HG03439 (cell line): Measurements from ENCODE around the gene RFWD3.
"Not testable (repeated sequence)": the region's sequence is repeated elsewhere in the genome, so short reads cannot be mapped to it uniquely, and the experiment has no call there.

Experiments used
- ATAC-seq: cut with Tn5 transposase; IDR thresholded peaks from one replicate; pipeline ENCODE4 v1.9.1; 2021; ENCODE audit warnings: mild to moderate bottlenecking, moderate library complexity; ENCODE audit not compliant: unreplicated experiment

Gene RFWD3

DNA sequence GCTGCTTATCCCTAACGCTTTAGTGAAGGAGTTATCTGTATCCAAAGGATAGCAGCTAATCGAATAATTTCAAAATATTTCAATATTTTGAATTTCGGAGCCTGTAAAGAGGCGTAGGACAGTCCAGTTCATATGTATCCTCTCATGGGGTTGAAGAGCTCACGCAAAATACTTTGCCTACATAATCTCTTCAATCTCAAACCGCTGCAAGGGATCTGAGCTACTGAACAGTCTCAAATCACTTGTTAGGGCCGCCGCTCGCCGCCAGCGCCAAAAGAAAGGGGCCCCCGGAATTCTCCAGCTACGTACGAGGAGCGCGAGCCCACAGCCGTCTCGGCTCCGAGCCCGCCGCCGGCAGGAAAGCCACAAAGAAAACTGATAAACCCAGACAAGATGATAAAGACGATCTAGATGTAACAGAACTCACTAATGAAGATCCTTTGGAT is 601 bp upstream of the RFWD3 start:
- no peak for ATAC-seq

DNA sequence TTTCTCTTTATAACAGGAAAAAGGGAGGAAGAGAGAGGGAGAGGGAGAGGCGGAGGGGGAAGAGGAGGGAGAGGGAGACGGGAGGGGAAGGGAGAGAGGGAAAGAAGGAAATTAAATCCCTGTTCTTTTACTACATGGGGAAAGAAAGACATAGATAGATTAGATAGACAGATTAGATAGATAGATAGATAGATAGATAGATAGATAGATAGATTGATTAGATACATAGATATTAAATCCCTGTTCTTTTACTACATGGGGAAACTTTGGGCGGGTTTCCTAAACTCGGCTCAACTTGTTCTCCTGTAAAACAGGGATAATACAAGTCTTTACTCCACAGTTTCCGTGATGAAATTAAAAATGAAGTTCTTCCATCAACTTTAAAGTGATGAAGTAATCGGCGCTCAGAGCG is 661 bp downstream of the RFWD3 start:
- no peak for ATAC-seq

- no peak for ATAC-seq
These were observed 5.6 kb downstream of the RFWD3 start for GRCh38 chr16:74661064-74661463.

DNA sequence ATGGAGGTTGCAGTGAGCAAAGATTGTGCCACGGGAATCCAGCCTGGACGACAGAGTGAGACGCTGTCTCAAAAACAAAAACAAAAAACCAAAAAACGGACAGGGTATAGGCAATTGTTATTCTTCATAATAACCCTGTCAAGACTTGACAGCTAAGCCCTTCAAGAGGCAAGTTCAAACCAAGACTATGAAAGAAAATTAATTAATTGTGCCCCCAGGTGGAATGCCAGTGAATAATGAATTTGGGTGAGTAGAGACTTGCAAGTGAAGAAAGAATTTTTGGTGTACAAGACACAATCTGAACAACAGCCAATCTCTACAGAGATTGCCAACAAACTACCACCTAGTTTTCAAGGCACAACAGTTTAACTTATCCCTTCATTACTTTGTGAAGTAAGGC is 6.3 kb downstream of the RFWD3 start:
- ATAC-seq = no peak

DNA sequence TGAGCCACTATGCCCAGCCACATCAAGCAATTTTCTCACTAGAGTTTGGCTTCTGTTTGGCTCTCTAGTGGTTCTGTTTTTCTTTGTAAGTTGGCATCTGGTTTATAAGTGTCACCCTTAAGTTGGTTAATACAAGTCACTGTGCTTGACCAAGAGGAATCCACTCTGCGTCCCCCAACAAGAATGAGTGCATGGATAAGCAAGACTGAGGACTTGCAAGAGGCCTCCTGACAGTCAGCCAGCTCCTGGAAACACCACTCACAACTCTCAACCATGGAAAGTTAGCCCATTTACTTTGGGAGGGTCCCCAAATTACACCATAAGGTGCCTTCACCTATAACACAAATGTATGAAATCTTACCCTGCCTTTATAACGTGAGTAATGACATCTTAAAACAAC is 7.6 kb downstream of the RFWD3 start:
- ATAC-seq = no peak

DNA sequence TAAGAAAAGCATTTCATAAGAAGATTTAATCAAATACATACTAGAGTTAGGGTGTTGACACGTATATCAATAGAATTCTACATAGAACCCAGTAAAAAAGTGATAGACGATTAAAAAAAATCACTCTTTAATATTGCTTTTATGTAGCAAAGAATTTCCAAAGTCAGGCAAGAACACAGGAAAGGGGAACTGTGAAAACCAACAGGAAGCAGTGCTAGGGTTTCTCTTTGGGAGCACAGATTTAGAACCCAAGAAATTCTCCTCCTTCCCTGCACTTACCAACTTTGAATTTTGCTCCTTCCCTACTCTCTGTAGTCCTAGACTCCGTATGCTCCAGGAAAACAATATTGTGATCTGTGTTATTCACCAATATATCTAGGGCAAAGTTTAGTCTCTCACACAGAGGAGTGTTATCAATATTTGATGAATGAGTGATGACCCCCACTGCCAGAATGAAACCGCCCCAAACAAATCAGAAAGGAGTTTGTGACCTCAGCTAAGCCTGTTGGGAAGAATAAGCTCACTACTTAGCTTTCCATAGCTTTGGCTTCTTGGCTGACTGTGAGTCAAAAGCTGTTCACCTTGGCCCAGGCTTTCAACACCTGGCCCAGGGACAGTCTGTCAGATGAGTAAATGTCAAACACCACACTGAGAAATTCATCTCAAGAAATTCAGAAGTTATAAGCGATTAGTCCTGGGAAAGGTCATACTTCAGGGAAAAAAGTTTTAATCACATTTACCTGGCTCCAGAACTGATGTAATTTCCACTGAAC is 8.6 kb downstream of the RFWD3 start:
- no peak for ATAC-seq

DNA sequence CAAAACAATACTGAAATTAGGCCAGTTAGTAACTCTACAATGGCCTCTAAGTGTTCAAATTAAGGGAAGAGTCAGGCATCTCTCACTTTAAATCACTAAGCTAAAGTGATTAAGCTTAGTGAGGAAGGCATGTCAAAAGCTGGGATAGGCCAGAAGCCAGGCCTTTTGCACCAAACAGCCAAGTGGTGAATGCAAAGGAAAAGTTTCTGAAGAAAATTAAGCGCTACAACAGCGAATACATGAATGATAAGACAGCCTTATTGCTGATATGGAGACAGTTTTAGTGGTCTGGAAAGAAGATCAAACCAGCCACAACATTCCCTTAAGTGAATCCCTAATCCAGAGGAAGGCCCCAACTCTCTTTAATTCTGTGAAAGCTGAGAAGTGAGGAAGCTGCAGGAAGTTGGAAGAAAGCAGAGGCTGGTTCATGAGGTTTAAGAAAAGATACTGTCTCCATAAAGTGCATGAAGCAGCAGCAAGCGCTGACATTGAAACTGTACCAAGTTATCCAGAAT is 12.1 kb downstream of the RFWD3 start:
- ATAC-seq = no peak

DNA sequence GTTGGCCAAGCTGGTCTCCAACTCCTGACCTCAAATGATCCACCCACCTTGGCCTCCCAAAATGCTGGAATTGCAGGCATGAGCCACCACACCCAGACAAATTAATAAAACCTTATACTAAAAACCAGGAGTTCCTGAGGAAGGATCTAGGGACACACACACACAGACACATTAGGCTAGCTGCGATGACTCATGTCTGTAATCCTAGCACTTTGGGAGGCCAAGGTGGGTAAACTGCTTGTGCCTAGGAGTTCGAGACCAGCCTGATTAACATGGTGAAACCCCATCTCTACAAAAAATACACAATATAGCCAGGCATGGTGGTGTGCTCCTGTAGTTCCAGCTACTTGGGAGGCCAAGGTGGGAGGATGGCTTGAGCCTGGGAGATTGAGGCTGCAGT is 13.8 kb downstream of the RFWD3 start:
- not testable (repeated sequence) for ATAC-seq

- no peak for ATAC-seq
These were observed 14.4 kb downstream of the RFWD3 start for GRCh38 chr16:74652249-74652648.

- no peak for ATAC-seq
These were observed 14.8 kb downstream of the RFWD3 start for GRCh38 chr16:74651841-74652240.

DNA sequence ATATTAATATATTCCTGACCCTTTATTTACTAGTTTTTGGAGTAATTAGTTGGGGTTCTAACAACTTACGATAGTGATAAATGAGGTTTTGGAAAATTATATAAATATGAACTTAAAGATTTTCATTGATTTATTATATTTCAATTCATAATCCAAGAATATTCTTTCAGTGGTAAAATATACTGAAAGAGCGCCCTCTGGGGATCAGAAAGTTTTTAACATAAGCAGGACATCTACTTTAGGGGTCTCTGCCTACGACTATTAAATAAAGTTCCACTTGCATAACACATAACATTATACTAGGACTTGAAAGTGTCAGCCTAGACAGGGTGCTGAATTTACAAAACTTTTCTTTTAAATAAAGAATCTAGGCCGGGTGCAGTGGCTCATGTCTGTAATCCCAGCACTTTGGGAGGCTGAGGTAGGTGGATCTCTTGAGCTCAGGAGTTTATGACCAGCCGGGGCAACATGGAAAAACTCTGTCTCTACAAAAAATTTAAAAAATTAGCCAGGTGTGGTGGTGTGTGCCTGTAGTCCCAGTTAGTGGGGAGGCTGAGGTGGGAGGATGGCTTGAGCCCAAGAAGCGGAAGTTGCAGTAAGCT is 15.6 kb downstream of the RFWD3 start:
- no peak for ATAC-seq

DNA sequence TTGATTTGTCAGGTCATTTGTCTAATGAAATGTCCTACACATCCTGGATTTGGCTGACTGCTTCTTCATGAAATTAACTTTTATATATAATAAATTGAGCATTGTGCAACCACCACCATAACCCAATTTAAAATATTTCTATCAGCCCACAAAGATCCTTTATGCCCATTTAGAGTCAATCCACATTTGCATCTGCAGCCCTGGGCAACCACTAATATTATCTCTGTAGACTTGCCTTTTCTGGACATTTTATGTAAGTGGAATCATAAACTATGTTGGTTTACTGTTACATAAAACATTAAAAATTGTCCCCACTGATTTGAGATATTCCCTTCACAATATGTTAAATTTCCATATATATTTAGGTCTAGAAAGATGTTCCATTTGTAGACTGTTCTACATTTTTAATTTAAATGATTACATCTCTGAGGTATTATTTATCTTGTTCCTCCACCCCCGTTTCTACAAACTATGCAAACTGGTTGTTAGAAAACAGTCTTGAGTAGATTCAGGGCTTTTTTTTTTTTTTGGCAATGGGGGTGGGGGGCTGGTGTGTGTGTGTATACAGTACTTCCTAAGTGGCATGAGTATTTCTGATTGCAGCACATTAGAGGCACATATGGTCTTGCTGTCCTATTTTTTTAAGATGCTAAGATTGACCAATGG is 16.7 kb downstream of the RFWD3 start:
- no peak for ATAC-seq

- ATAC-seq = no peak
These were observed 24.7 kb downstream of the RFWD3 start for GRCh38 chr16:74641969-74642368.

- no peak for ATAC-seq
These were observed 28.8 kb downstream of the RFWD3 start for GRCh38 chr16:74637742-74638453.

GRCh38 chr16:74635303-74635702 is 31.4 kb downstream of the RFWD3 start:
- no peak for ATAC-seq

GRCh38 chr16:74633686-74634085 is 33.0 kb downstream of the RFWD3 start:
- no peak for ATAC-seq

GRCh38 chr16:74627506-74628220 is 39.0 kb downstream of the RFWD3 start:
- ATAC-seq = no peak

- no peak for ATAC-seq
These were observed 39.8 kb downstream of the RFWD3 start for GRCh38 chr16:74626741-74627416.

- ATAC-seq = no peak
These were observed 41.0 kb downstream of the RFWD3 start for GRCh38 chr16:74625500-74626350.
